ENCODE data around the gene SERP1.
"Not testable (repeated sequence)": the region's sequence is repeated elsewhere in the genome, so short reads cannot be mapped to it uniquely, and the experiment has no call there.

SERP1 gene

GRCh38 chr3:150538324-150539208 lies 7.7 kb downstream of the SERP1 start:
- no peak for DNase-seq

DNA sequence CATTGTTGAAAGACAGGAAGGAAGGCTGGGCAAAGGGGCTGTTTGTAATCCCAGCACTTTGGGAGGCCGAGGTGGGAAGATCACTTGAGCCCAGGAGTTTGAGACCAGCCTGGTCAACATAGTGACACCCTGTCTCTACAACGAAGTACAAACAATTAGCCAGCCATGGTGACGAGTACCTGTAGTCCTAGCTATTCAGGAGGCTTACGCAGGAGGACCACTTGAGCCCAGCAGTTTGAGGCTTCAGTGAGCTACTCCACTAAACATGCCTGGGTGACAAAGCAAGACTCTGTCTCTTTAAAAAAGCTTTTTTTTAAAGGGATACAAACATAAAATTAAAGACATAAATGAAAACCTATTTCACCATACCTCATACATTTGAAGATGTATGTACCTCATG lies 11.1 kb downstream of the SERP1 start:
- DNase-seq: no peak

DNA sequence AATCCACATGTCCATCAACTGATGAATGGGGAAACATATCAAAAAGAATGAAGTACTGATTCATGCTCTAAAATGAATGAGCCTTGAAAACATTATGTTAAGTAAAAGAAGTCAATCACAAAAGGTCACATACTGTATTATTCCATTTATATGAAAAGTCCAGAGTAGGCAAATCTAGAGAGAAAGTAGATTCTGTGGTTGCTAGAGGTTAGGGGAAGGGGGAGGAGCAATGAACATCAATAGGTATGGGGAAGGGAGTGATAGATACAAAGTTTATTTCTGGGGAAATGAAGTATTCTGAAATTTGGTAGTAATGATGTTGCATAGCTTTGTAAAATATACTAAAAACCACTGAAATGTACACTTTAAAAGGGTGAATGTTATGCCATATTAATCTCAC lies 14.5 kb downstream of the SERP1 start:
- DNase-seq: no peak

GRCh38 chr3:150528354-150528797 lies 17.9 kb downstream of the SERP1 start:
- no peak for DNase-seq

GRCh38 chr3:150527464-150528255 lies 18.6 kb downstream of the SERP1 start:
- DNase-seq: no peak

- no peak for DNase-seq
Observed at GRCh38 chr3:150523538-150523937, 22.8 kb downstream of the SERP1 start.

GRCh38 chr3:150521463-150521862 lies 24.8 kb downstream of the SERP1 start:
- DNase-seq: no peak

- no peak for DNase-seq
Observed at GRCh38 chr3:150520408-150520807, 25.9 kb downstream of the SERP1 start.

DNA sequence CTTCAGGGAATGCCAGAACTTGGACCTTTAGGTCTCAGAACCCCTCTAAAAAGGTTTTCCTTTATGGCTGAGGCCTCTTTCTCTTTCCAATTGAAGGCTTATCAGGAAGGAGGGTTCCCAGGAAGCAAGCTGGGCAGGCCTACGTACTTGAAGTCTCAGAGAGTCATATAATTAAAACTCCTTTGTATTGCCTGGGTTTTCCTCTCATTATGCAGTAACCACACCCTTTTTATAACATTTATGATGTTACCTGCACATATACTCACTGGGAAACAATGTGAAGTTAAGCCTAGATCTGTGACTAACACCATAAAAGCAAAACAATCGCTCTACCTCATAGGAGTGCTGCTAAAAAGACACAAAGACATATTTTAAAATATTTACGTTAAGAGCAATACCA lies 27.3 kb downstream of the SERP1 start:
- no peak for DNase-seq

- DNase-seq: no peak
Observed at GRCh38 chr3:150515210-150515609, 31.1 kb downstream of the SERP1 start.

- DNase-seq: no peak
Observed at GRCh38 chr3:150511122-150511821, 35.0 kb downstream of the SERP1 start.

DNA sequence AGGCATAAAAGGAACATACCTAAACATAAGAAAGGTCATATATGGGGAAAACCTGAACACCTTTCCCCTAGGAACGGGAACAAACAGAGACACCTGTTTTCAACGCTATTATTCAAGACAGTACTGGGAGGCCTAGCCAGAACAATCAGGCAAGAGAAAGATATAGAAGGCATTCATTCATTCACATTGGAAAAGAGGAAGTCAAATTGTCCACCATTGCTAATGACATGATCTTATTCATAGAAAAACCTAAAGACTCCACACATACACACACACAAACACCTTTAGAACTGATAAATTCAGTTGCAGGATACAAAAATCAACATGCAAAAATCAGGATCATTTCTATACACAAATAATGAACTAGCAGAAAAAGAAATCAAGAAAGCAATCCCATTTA lies 36.5 kb downstream of the SERP1 start:
- no peak for DNase-seq

GRCh38 chr3:150508401-150508800 lies 37.9 kb downstream of the SERP1 start:
- DNase-seq: no peak

- no peak for DNase-seq
Observed at GRCh38 chr3:150504483-150504882, 41.8 kb downstream of the SERP1 start.

GRCh38 chr3:150503402-150504099 lies 42.7 kb downstream of the SERP1 start:
- DNase-seq: no peak

- DNase-seq: not testable (repeated sequence)
Observed at GRCh38 chr3:150500960-150501359, 45.3 kb downstream of the SERP1 start.

- DNase-seq: no peak
Observed at GRCh38 chr3:150497956-150498355, 48.3 kb downstream of the SERP1 start.

DNA sequence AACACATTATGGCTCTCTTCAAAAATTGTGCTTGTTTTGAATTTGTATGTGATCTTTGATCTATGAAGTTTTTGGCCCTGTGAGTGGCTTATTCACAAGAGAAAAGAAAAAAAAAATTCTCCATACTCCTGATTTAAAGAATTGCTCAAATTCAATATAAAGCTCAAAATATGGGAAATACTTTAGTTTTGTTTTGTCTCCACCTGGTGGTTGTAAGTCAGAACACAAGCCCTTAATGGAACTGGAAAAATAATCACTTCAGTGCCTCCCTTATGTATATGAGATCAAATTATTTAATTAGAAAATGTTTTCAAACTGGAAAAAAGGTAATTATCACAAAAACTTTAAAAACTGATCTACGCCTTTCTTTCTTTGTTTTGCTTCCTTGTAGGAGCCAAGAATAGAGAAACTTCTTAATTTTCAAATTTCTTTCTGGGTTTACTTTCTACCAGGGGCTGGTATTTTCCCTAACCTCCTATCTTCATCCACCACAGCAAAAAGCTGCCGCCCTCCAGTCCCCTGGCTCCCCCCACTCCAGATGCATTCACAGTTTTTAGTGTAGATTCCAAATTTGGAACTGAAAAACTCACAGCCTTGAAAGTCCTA lies 50.6 kb downstream of the SERP1 start:
- DNase-seq: peak; percentile 58

DNA sequence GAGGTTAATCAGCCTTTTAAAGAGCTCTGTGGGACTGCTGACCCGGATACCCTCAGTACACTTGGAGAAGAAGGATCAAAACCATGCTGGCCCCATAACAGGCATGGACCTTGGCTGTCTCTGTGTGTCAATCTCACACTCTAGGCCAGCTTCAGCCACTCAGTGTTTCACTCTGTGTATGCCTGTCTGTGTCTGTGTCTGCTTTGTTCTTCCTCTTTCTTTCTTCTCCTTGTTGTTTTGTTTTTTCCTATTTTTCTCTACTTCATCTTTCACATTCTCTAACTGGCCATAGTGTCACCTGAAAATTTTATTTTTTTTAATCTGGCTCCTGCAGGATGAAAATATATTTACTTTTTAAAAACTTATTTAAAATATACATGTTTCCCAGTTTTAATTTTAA lies 51.1 kb downstream of the SERP1 start:
- no peak for DNase-seq

GRCh38 chr3:150494411-150494977 lies 51.8 kb downstream of the SERP1 start:
- no peak for DNase-seq

Measured in NCI-H1105 (cell line).